HFF-Myc (cell line): ENCODE measurements around the gene PAX5.
"Not testable (repeated sequence)": the region's sequence is repeated elsewhere in the genome, so short reads cannot be mapped to it uniquely, and the experiment has no call there.

Experiments
- DNase-seq: peaks from one replicate; pipeline ENCODE4 v3.0.0-alpha.2; 2011; ENCODE audit warnings: low read depth; ENCODE audit errors: extremely low read depth
- H3K4me3 ChIP-seq: replicated peaks from 2 replicates; pipeline ENCODE4 v1.5.1; 2011; ENCODE audit warnings: low read depth, mild to moderate bottlenecking, control low read depth, low read length
- TF ChIP-seq, protein P1 (sequence below): IDR thresholded peaks from 2 replicates; pipeline ENCODE4 v1.5.1; 2012; ENCODE audit warnings: mild to moderate bottlenecking, low read depth, low read length, control low read depth; ENCODE audit errors: missing control alignments

Gene PAX5

DNA sequence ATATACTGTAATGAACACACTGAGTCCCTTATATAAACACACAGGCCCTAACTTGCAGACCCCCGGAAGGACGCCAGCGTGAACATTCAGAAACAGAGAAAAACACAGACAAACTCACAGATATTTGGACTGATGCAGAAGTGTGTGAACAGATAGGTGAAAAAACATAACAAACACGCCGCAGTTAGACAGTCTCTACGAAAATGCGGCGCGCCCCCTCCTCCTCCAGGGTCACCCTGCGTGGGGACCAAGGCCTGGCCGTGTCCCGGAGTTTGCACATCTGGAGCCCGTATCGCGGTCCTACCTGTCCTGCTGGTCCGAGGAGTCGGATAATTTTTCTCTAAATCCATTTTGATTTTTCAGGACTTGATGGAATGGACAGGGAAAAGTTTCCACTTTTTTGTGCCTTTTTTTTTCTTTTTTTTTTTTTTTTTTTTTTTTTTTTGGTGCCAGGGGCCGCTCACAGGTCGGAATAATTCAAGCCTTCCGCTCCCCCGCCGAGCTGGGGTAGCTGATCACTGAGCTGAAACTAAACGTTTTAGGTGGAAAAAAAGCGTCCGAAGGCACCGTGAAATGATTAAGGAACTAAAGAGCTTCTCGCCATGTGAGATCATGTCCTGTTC is at the start of gene PAX5:
PAX5 (minus strand) TSS at position 587 of the 623 bp plus-strand sequence; CDS start at position 350, 237 bp downstream.
- H3K4me3 ChIP-seq, result no peak within 1 kb of the TSS
- TF ChIP-seq, protein P1, sequence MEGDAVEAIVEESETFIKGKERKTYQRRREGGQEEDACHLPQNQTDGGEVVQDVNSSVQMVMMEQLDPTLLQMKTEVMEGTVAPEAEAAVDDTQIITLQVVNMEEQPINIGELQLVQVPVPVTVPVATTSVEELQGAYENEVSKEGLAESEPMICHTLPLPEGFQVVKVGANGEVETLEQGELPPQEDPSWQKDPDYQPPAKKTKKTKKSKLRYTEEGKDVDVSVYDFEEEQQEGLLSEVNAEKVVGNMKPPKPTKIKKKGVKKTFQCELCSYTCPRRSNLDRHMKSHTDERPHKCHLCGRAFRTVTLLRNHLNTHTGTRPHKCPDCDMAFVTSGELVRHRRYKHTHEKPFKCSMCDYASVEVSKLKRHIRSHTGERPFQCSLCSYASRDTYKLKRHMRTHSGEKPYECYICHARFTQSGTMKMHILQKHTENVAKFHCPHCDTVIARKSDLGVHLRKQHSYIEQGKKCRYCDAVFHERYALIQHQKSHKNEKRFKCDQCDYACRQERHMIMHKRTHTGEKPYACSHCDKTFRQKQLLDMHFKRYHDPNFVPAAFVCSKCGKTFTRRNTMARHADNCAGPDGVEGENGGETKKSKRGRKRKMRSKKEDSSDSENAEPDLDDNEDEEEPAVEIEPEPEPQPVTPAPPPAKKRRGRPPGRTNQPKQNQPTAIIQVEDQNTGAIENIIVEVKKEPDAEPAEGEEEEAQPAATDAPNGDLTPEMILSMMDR, result no peak
- no peak for DNase-seq

GRCh38 chr9:37083654-37084053 is 49.6 kb upstream of the PAX5 start:
- TF ChIP-seq, protein P1, result no peak
- no peak overlapping the region for H3K4me3 ChIP-seq
- no peak for DNase-seq

DNA sequence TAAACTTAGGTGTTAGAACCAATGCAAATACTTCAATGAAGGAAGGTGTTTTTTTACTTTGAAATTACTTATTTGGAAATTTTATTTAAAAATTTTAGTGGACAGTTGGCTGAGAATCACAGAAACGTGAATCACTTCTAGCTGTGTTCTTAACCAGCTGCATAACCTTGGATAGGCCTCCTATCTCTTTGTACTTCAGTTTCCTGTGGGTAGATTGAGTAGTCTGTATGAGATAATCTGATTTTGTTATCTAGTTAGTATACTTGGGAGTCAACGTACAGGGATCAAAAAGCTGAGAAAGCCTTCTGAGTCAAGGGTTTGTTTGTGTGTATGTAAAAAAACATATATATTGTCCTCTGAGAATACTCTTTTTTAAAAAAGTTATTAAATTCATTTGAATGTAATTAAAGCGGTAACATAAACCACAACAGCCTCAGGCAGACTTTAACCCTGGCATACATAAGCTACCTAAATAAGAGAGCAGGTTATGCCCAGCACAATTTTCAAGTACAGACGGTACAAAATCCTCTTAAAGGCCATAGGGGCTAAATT is 48.2 kb upstream of the PAX5 start:
- H3K4me3 ChIP-seq, result no peak overlapping the region
- TF ChIP-seq, protein P1, result no peak
- no peak for DNase-seq

- peak overlapping the region; percentile 91; the same call in 1 of the 2 replicates for H3K4me3 ChIP-seq
Measured at GRCh38 chr9:37081507-37081906, 47.4 kb upstream of the PAX5 start.

DNA sequence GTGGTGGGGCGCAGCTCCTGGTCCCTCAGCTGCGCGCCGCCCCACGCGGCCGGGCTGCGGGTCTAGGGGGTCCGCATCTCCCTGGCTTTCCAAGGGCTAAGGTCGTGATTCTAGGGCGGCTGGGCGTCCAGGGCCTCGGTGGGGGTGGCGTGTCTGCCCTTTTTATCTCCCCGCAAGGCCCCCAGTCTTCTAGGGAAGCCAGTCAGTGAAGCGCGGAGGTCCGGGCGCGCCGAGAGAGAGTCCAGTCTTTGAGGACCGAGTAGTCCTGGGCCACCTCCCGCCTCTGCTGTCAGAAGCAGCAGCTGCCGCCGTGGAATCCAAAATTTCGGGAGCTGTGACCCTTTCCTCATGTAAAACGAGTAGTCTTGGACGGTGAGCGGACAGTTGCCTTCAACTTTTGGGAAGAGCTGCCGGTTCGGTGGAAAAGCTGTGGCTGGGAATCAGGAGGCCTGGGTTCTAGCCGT is 46.1 kb upstream of the PAX5 start:
- peak overlapping the region; percentile 91 for H3K4me3 ChIP-seq
- DNase-seq, result not testable (repeated sequence)

More at GRCh38 chr9:37081507-37081906, 47.4 kb upstream of the PAX5 start:
- not testable (repeated sequence) for DNase-seq

DNA sequence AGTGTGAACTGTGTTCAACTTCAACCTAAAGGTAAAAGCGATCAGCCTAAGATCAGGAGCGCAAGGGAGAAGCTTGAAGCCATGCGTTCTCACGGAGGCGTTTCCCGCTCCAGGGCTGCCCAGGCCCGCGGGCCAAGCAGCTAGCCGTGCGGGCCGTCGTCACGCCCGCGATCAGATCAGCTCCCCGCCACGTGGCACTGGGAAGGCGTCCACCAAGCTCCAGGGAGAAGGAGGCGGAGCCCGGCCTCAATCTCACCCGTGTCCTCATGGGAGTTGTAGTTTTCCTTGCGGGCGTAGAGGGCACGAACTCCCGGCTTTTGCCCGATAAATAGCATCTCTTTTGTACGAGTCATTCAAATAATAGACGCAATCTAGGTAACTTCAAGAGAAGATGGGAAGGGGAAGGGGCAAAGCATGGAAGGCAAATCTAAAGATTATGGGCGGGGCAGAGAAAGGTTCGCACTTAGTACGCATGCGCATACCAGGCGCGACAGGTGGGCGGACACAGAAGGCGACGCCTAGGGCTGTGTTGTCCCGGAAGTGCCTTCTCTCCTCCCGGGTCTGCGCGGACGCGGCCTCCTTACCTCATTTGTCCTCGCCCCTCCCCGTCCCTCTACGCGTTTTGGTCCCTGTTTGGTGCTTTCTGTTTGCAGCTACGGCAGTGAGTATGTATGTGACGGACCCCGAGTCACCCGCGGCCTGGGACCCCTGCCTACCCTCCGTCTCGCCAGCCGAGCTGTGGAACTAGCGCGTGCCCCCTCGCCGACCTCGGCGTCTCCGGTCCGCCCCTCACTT is 45.5 kb upstream of the PAX5 start:
- H3K4me3 ChIP-seq, result peak overlapping the region; percentile 91
- TF ChIP-seq, protein P1, result no peak
- peak; percentile 80 for DNase-seq

GRCh38 chr9:37074790-37075189 is 40.7 kb upstream of the PAX5 start:
- not testable (repeated sequence) for DNase-seq, H3K4me3 ChIP-seq

- no peak overlapping the region for H3K4me3 ChIP-seq
- TF ChIP-seq, protein P1, result no peak
- no peak for DNase-seq
Measured at GRCh38 chr9:37066139-37066725, 32.2 kb upstream of the PAX5 start.
